Endothelial cell of umbilical vein (primary cell): Measurements from ENCODE around the gene CYP2S1. TPM values are rescaled to one million over a fixed set of nuclear protein-coding genes. Genes with fewer than 3 reads are reported as not detected.

Experiments
- BruUV-seq: library from RNA; stranded (reverse); fragments of 400-500 nt; replicated peaks from 2 replicates; lab custom pipeline; 2021; lab: Mats Ljungman, UMichigan
- CTCF ChIA-PET: fragments of 300-600, 350-600 bp; sonication (Branson Sonifier 250); formaldehyde crosslinking; loops from one replicate; lab custom pipeline; 2021; ENCODE audit warnings: antibody characterized with exemption, inconsistent platforms; lab: Charles Lee
- POLR2A ChIA-PET: fragments of 300-600, 350-600 bp; sonication (Branson Sonifier 250); formaldehyde crosslinking; loops from one replicate; lab custom pipeline; 2021; ENCODE audit warnings: antibody characterized with exemption, inconsistent platforms; lab: Charles Lee
- DNase-seq: peaks from one replicate; pipeline ENCODE4 v3.0.0-alpha.2; 2011; ENCODE audit warnings: low read depth, low spot score
- FAIRE-seq: peaks from 2 replicates; lab custom pipeline; 2011; peaks lifted over from hg19 to GRCh38; lab: Jason Lieb, UNC
- H2AFZ ChIP-seq: 2 replicates; pipeline ENCODE4 v1.6.0; 2012; ENCODE audit warnings: low read depth, low read length, control low read depth, inconsistent platforms
- H3K27ac ChIP-seq: 2 replicates; pipeline ENCODE4 v1.5.1; 2011; ENCODE audit warnings: low read depth, mild to moderate bottlenecking, control low read depth, low read length, moderate library complexity; ENCODE audit not compliant: insufficient read depth
- H3K27me3 ChIP-seq, 2 experiments: 2 replicates each; pipeline versions ENCODE4 v1.6.0 to v1.6.1; 2011; ENCODE audit warnings: low read length in 2 of 2, mixed read lengths in 1 of 2; ENCODE audit not compliant: control insufficient read depth in 2 of 2, insufficient read depth in 2 of 2
- H3K36me3 ChIP-seq, 2 experiments: 2 replicates in 1 of 2; 3 replicates in 1 of 2; pipeline ENCODE4 v1.5.1; 2011; ENCODE audit warnings: low read length in 2 of 2, mild to moderate bottlenecking in 1 of 2, moderate library complexity in 1 of 2; ENCODE audit not compliant: control insufficient read depth in 2 of 2, insufficient read depth in 2 of 2; ENCODE audit errors: extremely low read depth in 1 of 2
- H3K4me1 ChIP-seq: 3 replicates; pipeline ENCODE4 v1.5.1; 2011; ENCODE audit warnings: mild to moderate bottlenecking, low read length; ENCODE audit not compliant: control insufficient read depth, insufficient read depth; ENCODE audit errors: extremely low read depth
- H3K4me2 ChIP-seq: 2 replicates; pipeline ENCODE4 v1.6.1; 2011; ENCODE audit warnings: low read length, control low read depth, mixed read lengths; ENCODE audit not compliant: insufficient read depth
- H3K4me3 ChIP-seq, 3 experiments: fragments of 200-600 bp in 1 of 3; sonication (generic), shearing (Covaris generic) in 1 of 3; replicated peaks in 1 of 3; 2 replicates each; pipeline ENCODE4 v1.5.1; 2011 to 2016; ENCODE audit warnings: control low read depth in 3 of 3, low read length in 3 of 3, mild to moderate bottlenecking in 2 of 3, inconsistent platforms in 1 of 3, low read depth in 1 of 3, moderate library complexity in 1 of 3; ENCODE audit not compliant: insufficient read depth in 1 of 3
- H3K79me2 ChIP-seq: 2 replicates; pipeline ENCODE4 v1.6.0; 2012; ENCODE audit warnings: low read length, inconsistent platforms; ENCODE audit not compliant: control insufficient read depth, insufficient read depth
- H3K9ac ChIP-seq: replicated peaks from 2 replicates; pipeline ENCODE3; 2011; ENCODE audit warnings: low read length, control low read depth; ENCODE audit not compliant: insufficient read depth; ENCODE audit errors: extremely low read depth
- H3K9me1 ChIP-seq: replicated peaks from 3 replicates; pipeline ENCODE4 v1.6.0; 2011; ENCODE audit warnings: mild to moderate bottlenecking, low read length; ENCODE audit not compliant: control insufficient read depth, insufficient read depth; ENCODE audit errors: extremely low read depth
- H3K9me3 ChIP-seq: replicated peaks from 2 replicates; pipeline ENCODE4 v1.5.1; 2012; ENCODE audit warnings: low read length, inconsistent platforms; ENCODE audit not compliant: control insufficient read depth, insufficient read depth
- H4K20me1 ChIP-seq: replicated peaks from 2 replicates; pipeline ENCODE3; 2011; ENCODE audit warnings: mild to moderate bottlenecking, low read length; ENCODE audit not compliant: control insufficient read depth, insufficient read depth; ENCODE audit errors: extremely low read depth
- CTCF ChIP-seq, 2 donors: IDR thresholded peaks; 1 replicate in 1 of 2; 2 replicates in 1 of 2; pipeline ENCODE4 v1.5.1; 2011; ENCODE audit warnings: low read length in 2 of 2, mild to moderate bottlenecking in 2 of 2, moderate library complexity in 2 of 2, control low read depth in 1 of 2, inconsistent platforms in 1 of 2, low read depth in 1 of 2; ENCODE audit not compliant: insufficient read depth in 1 of 2; ENCODE audit errors: extremely low read depth in 1 of 2
- FOS ChIP-seq: IDR thresholded peaks from 2 replicates; pipeline ENCODE4 v1.6.1; 2011; ENCODE audit warnings: mild to moderate bottlenecking, low read length, moderate library complexity, borderline replicate concordance; ENCODE audit not compliant: insufficient read depth
- GATA2 ChIP-seq: IDR thresholded peaks from 2 replicates; pipeline ENCODE4 v1.7.0; 2011; ENCODE audit warnings: low read depth, mild to moderate bottlenecking, moderate library complexity, mixed read lengths, low read length; ENCODE audit not compliant: insufficient read length, insufficient read depth
- JUN ChIP-seq: IDR thresholded peaks from 2 replicates; pipeline ENCODE4 v1.6.1; 2011; ENCODE audit warnings: borderline replicate concordance, low read depth; ENCODE audit not compliant: insufficient read length, insufficient read depth
- MAX ChIP-seq: IDR thresholded peaks from 2 replicates; pipeline ENCODE4 v1.6.1; 2011; ENCODE audit not compliant: insufficient read depth, insufficient read length
- MYC ChIP-seq: IDR thresholded peaks from one replicate; pipeline ENCODE4 v1.6.1; 2011; ENCODE audit warnings: mild to moderate bottlenecking, low read depth, low read length
- POLR2A ChIP-seq: IDR thresholded peaks from 2 replicates; pipeline ENCODE4 v1.6.1; 2012; ENCODE audit warnings: low read depth, mild to moderate bottlenecking, control low read depth, low read length
- POLR2AphosphoS5 ChIP-seq: IDR thresholded peaks from 2 replicates; pipeline ENCODE4 v1.6.1; 2012; ENCODE audit warnings: low read depth, mild to moderate bottlenecking, control low read depth, low read length, moderate library complexity; ENCODE audit not compliant: insufficient read depth
- dilution Hi-C: fragments of 300-500 bp; cut with MboI; formaldehyde crosslinking; loops from one replicate; pipeline ENCODE4 v1.15.0; 2019; ENCODE audit warnings: low sequenced_read_pairs; ENCODE audit not compliant: extremely low pct_ligation_motif_present
- intact Hi-C: fragments of 100-400 bp; cut with micrococcal nuclease; formaldehyde crosslinking; loops from one replicate; pipeline ENCODE4 v1.10.0; 2022
- polyA plus RNA-seq, 4 experiments: library from polyadenylated mRNA; depleted of rRNA in 3 of 4; stranded (reverse) in 3 of 4; unstranded in 1 of 4; fragments of >200 nt; gene quantifications; 2 replicates each; pipeline versions ENCODE4 v1.2.1 to v1.2.3, GENCODE V29; 2011 to 2012; ENCODE audit warnings: missing spikeins in 1 of 4
- total RNA-seq: library from RNA; stranded (reverse); gene quantifications from 2 replicates; pipeline ENCODE4 v1.2.3, GENCODE V29; 2021

CYP2S1 gene
- total and polyA plus RNA-seq, 2 donors (not counting 3 experiments of a cell fraction or from before 2014, with no cell fraction given): 0.98 to 4.5 TPM

GRCh38 chr19:41233748-41234240, 40.8 kb downstream of the CYP2S1 start:
- H3K4me1 ChIP-seq: no peaks in the 10 kb centered on the region
- no TSS peak for BruUV-seq
- ChIA-PET CTCF (interaction anchor here (3.6 kb wide), 1 partner anchor 30 kb away, joined by 16 read pairs; no protein-coding TSS in a partner anchor), POLR2A (no interaction called here)
- no peaks in the 10 kb centered on the region for H4K20me1 ChIP-seq
- H3K27ac ChIP-seq: no peak overlapping the region
- no peak overlapping the region for H2AFZ ChIP-seq
- H3K9me1 ChIP-seq: no peaks in the 10 kb centered on the region
- H3K4me3 ChIP-seq: no peak overlapping the region
- DNase-seq (no peak), FAIRE-seq (no peak)
- dilution Hi-C loops (no loop called here), intact Hi-C loops (no loop called here)
- no peaks in the 10 kb centered on the region for H3K9me3 ChIP-seq
- H3K79me2 ChIP-seq: peaks cover 26% of the 10 kb centered on the region
- H3K9ac ChIP-seq: no peak overlapping the region
- TF ChIP-seq JUN (no peak), CTCF (IDR thresholded peaks at IDR 0.05; ENCODE audit: extremely low read depth in 1 of 2, insufficient read depth in 1 of 2, low read depth in 1 of 2, low read length in 2 of 2) (no peak), POLR2A (no peak), MYC (no peak), POLR2AphosphoS5 (no peak), GATA2 (no peak), FOS (no peak), MAX (no peak)
- H3K36me3 ChIP-seq: peaks cover 2 to 21% of the 10 kb centered on the region in 2 experiments
- H3K27me3 ChIP-seq: no peaks in the 10 kb centered on the region
- no peak overlapping the region for H3K4me2 ChIP-seq
